ENCODE data around the gene SYK.
"Not testable (repeated sequence)": the region's sequence is repeated elsewhere in the genome, so short reads cannot be mapped to it uniquely, and the experiment has no call there.

Gene SYK

GRCh38 chr9:90821236-90821635 lies 19.6 kb downstream of the SYK start:
- not testable (repeated sequence) for H3K4me1 ChIP-seq (ENCODE audit: control insufficient read depth, insufficient read depth, low read length); H3K36me3 ChIP-seq (ENCODE audit: control insufficient read depth, insufficient read depth, low read length); H3K9me3 ChIP-seq (ENCODE audit: control insufficient read depth, insufficient read depth, low read length); H3K4me3 ChIP-seq (ENCODE audit: low read length); H3K27me3 ChIP-seq (ENCODE audit: control insufficient read depth, insufficient read depth, low read length); DNase-seq (ENCODE audit: low read depth, low spot score); H3K27ac ChIP-seq (ENCODE audit: low read length)
- no CpG with 5 or more reads among the region's 1 CpG for WGBS (ENCODE audit: insufficient coverage, insufficient read length)

- no peak overlapping the region for H3K27ac ChIP-seq (ENCODE audit: low read length)
- no peak for DNase-seq (ENCODE audit: low read depth, low spot score)
- WGBS (ENCODE audit: insufficient coverage, insufficient read length): no CpG with 5 or more reads among the region's 5 CpGs
- no peaks in the 10 kb centered on the region; the same call in 1 of the 2 replicates for H3K9me3 ChIP-seq (ENCODE audit: control insufficient read depth, insufficient read depth, low read length)
- H3K4me3 ChIP-seq (ENCODE audit: low read length): no peak overlapping the region
- no peaks in the 10 kb centered on the region for H3K36me3 ChIP-seq (ENCODE audit: control insufficient read depth, insufficient read depth, low read length)
- no peaks in the 10 kb centered on the region for H3K4me1 ChIP-seq (ENCODE audit: control insufficient read depth, insufficient read depth, low read length)
- H3K27me3 ChIP-seq (ENCODE audit: control insufficient read depth, insufficient read depth, low read length): no peaks in the 10 kb centered on the region
These were observed 20.1 kb downstream of the SYK start for GRCh38 chr9:90821697-90822096.

- no peak for DNase-seq (ENCODE audit: low read depth, low spot score)
- Histone ChIP-seq H3K27ac (ENCODE audit: low read length) (no peak overlapping the region), H3K4me1 (ENCODE audit: control insufficient read depth, insufficient read depth, low read length) (no peaks in the 10 kb centered on the region), H3K36me3 (ENCODE audit: control insufficient read depth, insufficient read depth, low read length) (no peaks in the 10 kb centered on the region), H3K9me3 (ENCODE audit: control insufficient read depth, insufficient read depth, low read length) (no peaks in the 10 kb centered on the region; the same call in 1 of the 2 replicates), H3K4me3 (ENCODE audit: low read length) (no peak overlapping the region), H3K27me3 (ENCODE audit: control insufficient read depth, insufficient read depth, low read length) (no peaks in the 10 kb centered on the region)
- no CpG with 5 or more reads among the region's 2 CpGs for WGBS (ENCODE audit: insufficient coverage, insufficient read length)
These were observed 21.2 kb downstream of the SYK start for GRCh38 chr9:90822866-90823265.

- no peaks in the 10 kb centered on the region for H3K27me3 ChIP-seq (ENCODE audit: control insufficient read depth, insufficient read depth, low read length)
- H3K27ac ChIP-seq (ENCODE audit: low read length): no peak overlapping the region
- H3K4me1 ChIP-seq (ENCODE audit: control insufficient read depth, insufficient read depth, low read length): no peaks in the 10 kb centered on the region
- H3K9me3 ChIP-seq (ENCODE audit: control insufficient read depth, insufficient read depth, low read length): no peaks in the 10 kb centered on the region; the same call in 1 of the 2 replicates
- 100% methylated on average over 1 of the region's 1 CpG for WGBS (ENCODE audit: insufficient coverage, insufficient read length)
- no peak overlapping the region for H3K4me3 ChIP-seq (ENCODE audit: low read length)
- DNase-seq (ENCODE audit: low read depth, low spot score): no peak
- H3K36me3 ChIP-seq (ENCODE audit: control insufficient read depth, insufficient read depth, low read length): no peaks in the 10 kb centered on the region
These were observed 24.0 kb downstream of the SYK start for GRCh38 chr9:90825586-90825985.

- H3K9me3 ChIP-seq (ENCODE audit: control insufficient read depth, insufficient read depth, low read length): no peaks in the 10 kb centered on the region; the same call in 1 of the 2 replicates
- H3K4me3 ChIP-seq (ENCODE audit: low read length): no peak overlapping the region
- no CpG with 5 or more reads among the region's 5 CpGs for WGBS (ENCODE audit: insufficient coverage, insufficient read length)
- no peak for DNase-seq (ENCODE audit: low read depth, low spot score)
- no peak overlapping the region for H3K27ac ChIP-seq (ENCODE audit: low read length)
- H3K4me1 ChIP-seq (ENCODE audit: control insufficient read depth, insufficient read depth, low read length): no peaks in the 10 kb centered on the region
- no peaks in the 10 kb centered on the region for H3K27me3 ChIP-seq (ENCODE audit: control insufficient read depth, insufficient read depth, low read length)
- no peaks in the 10 kb centered on the region for H3K36me3 ChIP-seq (ENCODE audit: control insufficient read depth, insufficient read depth, low read length)
These were observed 24.9 kb downstream of the SYK start for GRCh38 chr9:90826326-90827020.

- no CpG with 5 or more reads among the region's 8 CpGs for WGBS (ENCODE audit: insufficient coverage, insufficient read length)
- H3K36me3 ChIP-seq (ENCODE audit: control insufficient read depth, insufficient read depth, low read length): no peaks in the 10 kb centered on the region
- H3K27me3 ChIP-seq (ENCODE audit: control insufficient read depth, insufficient read depth, low read length): no peaks in the 10 kb centered on the region
- no peaks in the 10 kb centered on the region; the same call in 1 of the 2 replicates for H3K9me3 ChIP-seq (ENCODE audit: control insufficient read depth, insufficient read depth, low read length)
- H3K4me1 ChIP-seq (ENCODE audit: control insufficient read depth, insufficient read depth, low read length): no peaks in the 10 kb centered on the region
- H3K27ac ChIP-seq (ENCODE audit: low read length): no peak overlapping the region
- no peak for DNase-seq (ENCODE audit: low read depth, low spot score)
- no peak overlapping the region for H3K4me3 ChIP-seq (ENCODE audit: low read length)
These were observed 25.7 kb downstream of the SYK start for GRCh38 chr9:90827181-90827871.

GRCh38 chr9:90830051-90830450 lies 28.4 kb downstream of the SYK start:
- no peak overlapping the region for H3K27ac ChIP-seq (ENCODE audit: low read length)
- H3K36me3 ChIP-seq (ENCODE audit: control insufficient read depth, insufficient read depth, low read length): no peaks in the 10 kb centered on the region
- no peaks in the 10 kb centered on the region for H3K27me3 ChIP-seq (ENCODE audit: control insufficient read depth, insufficient read depth, low read length)
- H3K4me3 ChIP-seq (ENCODE audit: low read length): no peak overlapping the region
- no CpG with 5 or more reads among the region's 5 CpGs for WGBS (ENCODE audit: insufficient coverage, insufficient read length)
- H3K9me3 ChIP-seq (ENCODE audit: control insufficient read depth, insufficient read depth, low read length): no peaks in the 10 kb centered on the region
- no peaks in the 10 kb centered on the region for H3K4me1 ChIP-seq (ENCODE audit: control insufficient read depth, insufficient read depth, low read length)
- DNase-seq (ENCODE audit: low read depth, low spot score): no peak

- no peaks in the 10 kb centered on the region for H3K4me1 ChIP-seq (ENCODE audit: control insufficient read depth, insufficient read depth, low read length)
- no peak for DNase-seq (ENCODE audit: low read depth, low spot score)
- H3K9me3 ChIP-seq (ENCODE audit: control insufficient read depth, insufficient read depth, low read length): no peaks in the 10 kb centered on the region
- H3K27ac ChIP-seq (ENCODE audit: low read length): no peak overlapping the region
- no peak overlapping the region for H3K4me3 ChIP-seq (ENCODE audit: low read length)
- no peaks in the 10 kb centered on the region for H3K27me3 ChIP-seq (ENCODE audit: control insufficient read depth, insufficient read depth, low read length)
- H3K36me3 ChIP-seq (ENCODE audit: control insufficient read depth, insufficient read depth, low read length): no peaks in the 10 kb centered on the region
- WGBS (ENCODE audit: insufficient coverage, insufficient read length): no CpG with 5 or more reads among the region's 3 CpGs
These were observed 29.4 kb downstream of the SYK start for GRCh38 chr9:90830977-90831376.

- no peaks in the 10 kb centered on the region for H3K27me3 ChIP-seq (ENCODE audit: control insufficient read depth, insufficient read depth, low read length)
- no peak overlapping the region for H3K27ac ChIP-seq (ENCODE audit: low read length)
- WGBS (ENCODE audit: insufficient coverage, insufficient read length): 100% methylated on average over 1 of the region's 3 CpGs
- H3K4me1 ChIP-seq (ENCODE audit: control insufficient read depth, insufficient read depth, low read length): no peaks in the 10 kb centered on the region
- no peak for DNase-seq (ENCODE audit: low read depth, low spot score)
- no peaks in the 10 kb centered on the region for H3K9me3 ChIP-seq (ENCODE audit: control insufficient read depth, insufficient read depth, low read length)
- H3K4me3 ChIP-seq (ENCODE audit: low read length): no peak overlapping the region
- H3K36me3 ChIP-seq (ENCODE audit: control insufficient read depth, insufficient read depth, low read length): no peaks in the 10 kb centered on the region
These were observed 30.6 kb downstream of the SYK start for GRCh38 chr9:90832261-90832660.

GRCh38 chr9:90834828-90835595 lies 33.4 kb downstream of the SYK start:
- Histone ChIP-seq H3K27ac (ENCODE audit: low read length) (no peak overlapping the region), H3K9me3 (ENCODE audit: control insufficient read depth, insufficient read depth, low read length) (no peaks in the 10 kb centered on the region), H3K4me1 (ENCODE audit: control insufficient read depth, insufficient read depth, low read length) (no peaks in the 10 kb centered on the region), H3K36me3 (ENCODE audit: control insufficient read depth, insufficient read depth, low read length) (no peaks in the 10 kb centered on the region), H3K4me3 (ENCODE audit: low read length) (no peak overlapping the region), H3K27me3 (ENCODE audit: control insufficient read depth, insufficient read depth, low read length) (no peaks in the 10 kb centered on the region)
- no CpG with 5 or more reads among the region's 8 CpGs for WGBS (ENCODE audit: insufficient coverage, insufficient read length)
- no peak for DNase-seq (ENCODE audit: low read depth, low spot score)
